Skeletal muscle tissue (tissue), 4 donors: ENCODE results near the gene GBX2. TPM values are rescaled to one million over a fixed set of nuclear protein-coding genes. Genes with fewer than 3 reads are reported as not detected.

Experiments
- H3K27ac ChIP-seq: one replicate; pipeline ENCODE4 v1.7.0; 2013; ENCODE audit warnings: mild to moderate bottlenecking, low read depth, low read length, inconsistent platforms
- H3K27me3 ChIP-seq, 3 donors: one replicate each; pipeline ENCODE4 v1.7.0; 2013; ENCODE audit warnings: low read length in 3 of 3; ENCODE audit not compliant: control insufficient read depth in 3 of 3, insufficient read depth in 3 of 3
- H3K36me3 ChIP-seq, 3 donors: one replicate each; pipeline ENCODE4 v1.7.0; 2013; ENCODE audit warnings: low read length in 3 of 3; ENCODE audit not compliant: control insufficient read depth in 3 of 3, insufficient read depth in 3 of 3
- H3K4me1 ChIP-seq, 3 donors: one replicate each; pipeline ENCODE4 v1.7.0; 2013; ENCODE audit warnings: low read length in 3 of 3, mild to moderate bottlenecking in 3 of 3; ENCODE audit not compliant: control insufficient read depth in 3 of 3, insufficient read depth in 3 of 3
- H3K4me3 ChIP-seq, 3 donors: one replicate each; pipeline ENCODE4 v1.7.0; 2013; ENCODE audit warnings: low read length in 3 of 3
- H3K9ac ChIP-seq, 3 donors: one replicate each; pipeline ENCODE4 v1.7.0; 2013; ENCODE audit warnings: low read length in 3 of 3, mild to moderate bottlenecking in 3 of 3, moderate library complexity in 2 of 3, low read depth in 1 of 3
- H3K9me3 ChIP-seq, 3 donors: one replicate each; pipeline ENCODE4 v1.7.0; 2013; ENCODE audit warnings: low read length in 3 of 3; ENCODE audit not compliant: control insufficient read depth in 3 of 3
- total RNA-seq: library from RNA; depleted of rRNA; stranded (reverse); fragments of >200 nt; gene quantifications from one replicate; pipeline ENCODE4 v1.2.3, GENCODE V29; 2014
- donor health status: Osteomylitis.

Gene GBX2
- total RNA-seq, 1 donor from 2014 or later = not detected

- Histone ChIP-seq H3K27me3 (peaks cover 76 to 97% (median 84%) of the 10 kb centered on the region in 3 donors), H3K27ac (no peak overlapping the region), H3K36me3 (no peaks in the 10 kb centered on the region), H3K4me1 (peaks cover 19 to 23% (median 23%) of the 10 kb centered on the region in 3 donors), H3K4me3 (peak overlapping the region in 2 of 3 donors; percentile 60), H3K9me3 (no peaks in the 10 kb centered on the region), H3K9ac (no peak overlapping the region)
Measured at GRCh38 chr2:236163471-236164200, 4.5 kb downstream of the GBX2 start.

GRCh38 chr2:236162882-236163470 is 5.2 kb downstream of the GBX2 start:
- Histone ChIP-seq H3K27me3 (peaks cover 77 to 92% (median 81%) of the 10 kb centered on the region in 3 donors), H3K4me3 (no peak overlapping the region), H3K4me1 (peaks cover 19 to 23% (median 21%) of the 10 kb centered on the region in 3 donors), H3K9ac (no peak overlapping the region), H3K36me3 (no peaks in the 10 kb centered on the region), H3K27ac (no peak overlapping the region), H3K9me3 (no peaks in the 10 kb centered on the region)

GRCh38 chr2:236162031-236162845 is 5.9 kb downstream of the GBX2 start:
- Histone ChIP-seq H3K9ac (no peak overlapping the region), H3K27me3 (peaks cover 72 to 86% (median 74%) of the 10 kb centered on the region in 3 donors), H3K36me3 (no peaks in the 10 kb centered on the region), H3K4me1 (peaks cover 16 to 23% (median 18%) of the 10 kb centered on the region in 3 donors), H3K4me3 (no peak overlapping the region), H3K27ac (no peak overlapping the region), H3K9me3 (no peaks in the 10 kb centered on the region)

GRCh38 chr2:236161531-236161930 is 6.7 kb downstream of the GBX2 start:
- Histone ChIP-seq H3K4me3 (no peak overlapping the region), H3K9me3 (no peaks in the 10 kb centered on the region), H3K4me1 (peaks cover 11 to 17% (median 13%) of the 10 kb centered on the region in 3 donors), H3K9ac (no peak overlapping the region), H3K27ac (no peak overlapping the region), H3K36me3 (no peaks in the 10 kb centered on the region), H3K27me3 (peaks cover 65 to 79% (median 68%) of the 10 kb centered on the region in 3 donors)

- H3K9me3 ChIP-seq = no peaks in the 10 kb centered on the region
- peaks cover 61 to 74% (median 66%) of the 10 kb centered on the region in 3 donors for H3K27me3 ChIP-seq
- no peak overlapping the region for H3K27ac ChIP-seq
- no peaks in the 10 kb centered on the region for H3K36me3 ChIP-seq
- no peak overlapping the region for H3K4me3 ChIP-seq
- H3K9ac ChIP-seq = no peak overlapping the region
- H3K4me1 ChIP-seq = peaks cover 10 to 13% (median 11%) of the 10 kb centered on the region in 3 donors
Measured at GRCh38 chr2:236161082-236161462, 7.1 kb downstream of the GBX2 start.

GRCh38 chr2:236160366-236161081 is 7.7 kb downstream of the GBX2 start:
- Histone ChIP-seq H3K9ac (no peak overlapping the region), H3K27ac (no peak overlapping the region), H3K27me3 (peaks cover 55 to 69% (median 61%) of the 10 kb centered on the region in 3 donors), H3K36me3 (no peaks in the 10 kb centered on the region), H3K4me3 (no peak overlapping the region), H3K9me3 (no peaks in the 10 kb centered on the region), H3K4me1 (peaks cover 9 to 11% (median 10%) of the 10 kb centered on the region in 3 donors)

- Histone ChIP-seq H3K4me3 (no peak overlapping the region), H3K9me3 (no peaks in the 10 kb centered on the region), H3K27me3 (peaks cover 48 to 61% (median 54%) of the 10 kb centered on the region in 3 donors), H3K9ac (no peak overlapping the region), H3K4me1 (peaks cover 7 to 9% (median 7%) of the 10 kb centered on the region in 3 donors), H3K36me3 (no peaks in the 10 kb centered on the region), H3K27ac (no peak overlapping the region)
Measured at GRCh38 chr2:236159778-236160170, 8.4 kb downstream of the GBX2 start.

- peaks cover 42 to 55% (median 48%) of the 10 kb centered on the region in 3 donors for H3K27me3 ChIP-seq
- no peak overlapping the region for H3K27ac ChIP-seq
- H3K4me1 ChIP-seq = peaks cover under 1 to 4% (median under 1%) of the 10 kb centered on the region in 3 donors
- H3K4me3 ChIP-seq = no peak overlapping the region
- no peaks in the 10 kb centered on the region for H3K9me3 ChIP-seq
- no peak overlapping the region for H3K9ac ChIP-seq
- H3K36me3 ChIP-seq = no peaks in the 10 kb centered on the region
Measured at GRCh38 chr2:236158969-236159777, 9.0 kb downstream of the GBX2 start.
